Lower leg skin (tissue), 3 donors: Measurements from ENCODE around the gene TRIM32.

Experiments
- CTCF ChIP-seq, 3 donors: fragments of 450-650 bp; IDR thresholded peaks; one replicate each; pipeline ENCODE4 v1.5.1; 2016; ENCODE audit warnings: antibody characterized with exemption in 3 of 3, mild to moderate bottlenecking in 3 of 3, moderate library complexity in 2 of 3
- POLR2A ChIP-seq, 2 donors: fragments of 450-650 bp; IDR thresholded peaks; one replicate each; pipeline ENCODE4 v1.6.1; 2016 to 2017; ENCODE audit warnings: antibody characterized with exemption in 2 of 2, mild to moderate bottlenecking in 1 of 2, moderate library complexity in 1 of 2

DNA sequence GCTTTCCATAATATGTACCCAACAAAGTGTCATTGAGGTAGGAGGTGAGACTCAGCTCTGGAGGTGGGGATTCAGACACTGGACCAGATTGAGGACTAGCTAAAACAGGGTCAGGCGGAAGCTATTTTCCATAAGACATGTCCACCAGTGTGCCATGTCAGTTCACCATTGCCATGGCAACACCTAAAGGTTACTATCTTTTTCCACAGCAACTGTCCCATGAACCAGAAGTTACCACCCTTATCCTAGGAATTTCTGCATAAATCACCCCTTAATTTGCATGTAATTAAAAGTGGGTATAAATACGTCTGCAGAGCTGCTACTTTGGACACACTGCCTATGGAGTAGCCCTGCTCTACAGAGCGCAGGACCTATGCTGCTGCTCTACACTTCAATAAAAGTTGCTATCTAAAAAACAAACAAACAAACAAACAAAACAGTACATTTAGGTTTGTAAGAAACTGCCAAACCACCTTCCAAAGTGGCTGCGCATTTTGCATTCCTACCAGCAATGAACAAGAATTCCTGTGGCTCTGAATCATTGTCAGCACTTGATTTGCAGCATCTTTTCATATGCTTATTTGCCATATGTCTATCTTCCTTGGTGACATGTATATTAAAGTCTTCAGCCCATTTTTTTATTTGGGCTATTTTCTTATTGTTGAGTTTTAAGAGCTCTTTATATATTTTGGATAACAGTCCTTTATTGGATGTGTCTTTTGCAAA is 18.0 kb upstream of the TRIM32 start:
- TF ChIP-seq CTCF (IDR thresholded peaks at IDR 0.05) (no peak), POLR2A (IDR thresholded peaks at IDR 0.05) (no peak)
